GM19395 (cell line): ENCODE data around the gene SPSB1.
"Not testable (repeated sequence)": the region's sequence is repeated elsewhere in the genome, so short reads cannot be mapped to it uniquely, and the experiment has no call there.

Source experiments
- ATAC-seq: cut with Tn5 transposase; IDR thresholded peaks from one replicate; pipeline ENCODE4 v1.9.1; 2021; ENCODE audit warnings: mild to moderate bottlenecking, moderate library complexity; ENCODE audit not compliant: unreplicated experiment

The SPSB1 gene

GRCh38 chr1:9299571-9300541 is 7.2 kb downstream of the SPSB1 start:
- ATAC-seq, result not testable (repeated sequence)

- no peak for ATAC-seq
Observed at GRCh38 chr1:9300573-9300972, 7.9 kb downstream of the SPSB1 start.

- no peak for ATAC-seq
Observed at GRCh38 chr1:9302745-9303524, 10.2 kb downstream of the SPSB1 start.

GRCh38 chr1:9303916-9304315 is 11.2 kb downstream of the SPSB1 start:
- no peak for ATAC-seq

GRCh38 chr1:9305216-9305615 is 12.5 kb downstream of the SPSB1 start:
- ATAC-seq, result no peak

GRCh38 chr1:9306006-9306405 is 13.3 kb downstream of the SPSB1 start:
- ATAC-seq, result no peak

GRCh38 chr1:9307303-9307702 is 14.6 kb downstream of the SPSB1 start:
- ATAC-seq, result no peak

GRCh38 chr1:9308236-9308785 is 15.6 kb downstream of the SPSB1 start:
- ATAC-seq, result no peak

- ATAC-seq, result no peak
Observed at GRCh38 chr1:9309080-9309479, 16.4 kb downstream of the SPSB1 start.

GRCh38 chr1:9309991-9310390 is 17.3 kb downstream of the SPSB1 start:
- ATAC-seq, result no peak

GRCh38 chr1:9311029-9311428 is 18.3 kb downstream of the SPSB1 start:
- no peak for ATAC-seq

GRCh38 chr1:9311479-9311878 is 18.8 kb downstream of the SPSB1 start:
- no peak for ATAC-seq

- ATAC-seq, result no peak
Observed at GRCh38 chr1:9312168-9312720, 19.6 kb downstream of the SPSB1 start.

- ATAC-seq, result no peak
Observed at GRCh38 chr1:9313576-9313975, 20.9 kb downstream of the SPSB1 start.

GRCh38 chr1:9314111-9314510 is 21.4 kb downstream of the SPSB1 start:
- no peak for ATAC-seq

GRCh38 chr1:9314711-9315379 is 22.2 kb downstream of the SPSB1 start:
- no peak for ATAC-seq

- no peak for ATAC-seq
Observed at GRCh38 chr1:9315411-9316079, 22.9 kb downstream of the SPSB1 start.

- ATAC-seq, result no peak
Observed at GRCh38 chr1:9316080-9316444, 23.4 kb downstream of the SPSB1 start.

- ATAC-seq, result no peak
Observed at GRCh38 chr1:9316512-9316911, 23.8 kb downstream of the SPSB1 start.

GRCh38 chr1:9317072-9317471 is 24.4 kb downstream of the SPSB1 start:
- no peak for ATAC-seq
